GM12864 (cell line): ENCODE data around the gene OPRD1.

Experiments
- DNase-seq: peaks from one replicate; pipeline ENCODE4 v3.0.0-alpha.2; 2011; ENCODE audit warnings: low read depth
- H3K4me3 ChIP-seq: 2 replicates; pipeline ENCODE4 v1.5.1; 2011; ENCODE audit warnings: mild to moderate bottlenecking, low read depth, low read length, control low read depth
- TF ChIP-seq, protein P1 (sequence below): IDR thresholded peaks from 2 replicates; pipeline ENCODE4 v1.5.1; 2011; ENCODE audit warnings: low read depth, mild to moderate bottlenecking, moderate library complexity, low read length, control low read depth, inconsistent platforms; ENCODE audit errors: missing control alignments

OPRD1 gene

DNA sequence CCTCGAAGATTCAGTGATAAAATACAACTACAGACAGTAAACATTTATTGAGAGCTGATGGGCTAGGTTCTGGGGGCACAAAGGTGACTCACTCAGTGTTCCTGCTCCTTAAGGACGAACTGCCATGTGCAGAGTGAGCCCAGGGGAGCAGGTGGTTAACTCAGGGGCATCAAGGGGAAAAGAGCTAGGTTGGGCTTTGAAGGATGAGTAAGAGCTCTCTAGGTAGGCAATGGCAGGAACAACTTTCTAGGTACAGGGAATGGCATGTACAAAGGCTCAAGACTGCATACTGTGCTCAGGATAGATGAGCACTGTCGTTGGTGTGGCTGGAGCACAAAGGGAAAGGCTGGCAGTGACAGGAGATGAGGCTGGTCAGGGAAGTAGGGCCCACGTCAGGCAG lies 85.8 kb downstream of the OPRD1 start:
- TF ChIP-seq, protein P1, sequence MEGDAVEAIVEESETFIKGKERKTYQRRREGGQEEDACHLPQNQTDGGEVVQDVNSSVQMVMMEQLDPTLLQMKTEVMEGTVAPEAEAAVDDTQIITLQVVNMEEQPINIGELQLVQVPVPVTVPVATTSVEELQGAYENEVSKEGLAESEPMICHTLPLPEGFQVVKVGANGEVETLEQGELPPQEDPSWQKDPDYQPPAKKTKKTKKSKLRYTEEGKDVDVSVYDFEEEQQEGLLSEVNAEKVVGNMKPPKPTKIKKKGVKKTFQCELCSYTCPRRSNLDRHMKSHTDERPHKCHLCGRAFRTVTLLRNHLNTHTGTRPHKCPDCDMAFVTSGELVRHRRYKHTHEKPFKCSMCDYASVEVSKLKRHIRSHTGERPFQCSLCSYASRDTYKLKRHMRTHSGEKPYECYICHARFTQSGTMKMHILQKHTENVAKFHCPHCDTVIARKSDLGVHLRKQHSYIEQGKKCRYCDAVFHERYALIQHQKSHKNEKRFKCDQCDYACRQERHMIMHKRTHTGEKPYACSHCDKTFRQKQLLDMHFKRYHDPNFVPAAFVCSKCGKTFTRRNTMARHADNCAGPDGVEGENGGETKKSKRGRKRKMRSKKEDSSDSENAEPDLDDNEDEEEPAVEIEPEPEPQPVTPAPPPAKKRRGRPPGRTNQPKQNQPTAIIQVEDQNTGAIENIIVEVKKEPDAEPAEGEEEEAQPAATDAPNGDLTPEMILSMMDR: no peak
- no peak for DNase-seq

DNA sequence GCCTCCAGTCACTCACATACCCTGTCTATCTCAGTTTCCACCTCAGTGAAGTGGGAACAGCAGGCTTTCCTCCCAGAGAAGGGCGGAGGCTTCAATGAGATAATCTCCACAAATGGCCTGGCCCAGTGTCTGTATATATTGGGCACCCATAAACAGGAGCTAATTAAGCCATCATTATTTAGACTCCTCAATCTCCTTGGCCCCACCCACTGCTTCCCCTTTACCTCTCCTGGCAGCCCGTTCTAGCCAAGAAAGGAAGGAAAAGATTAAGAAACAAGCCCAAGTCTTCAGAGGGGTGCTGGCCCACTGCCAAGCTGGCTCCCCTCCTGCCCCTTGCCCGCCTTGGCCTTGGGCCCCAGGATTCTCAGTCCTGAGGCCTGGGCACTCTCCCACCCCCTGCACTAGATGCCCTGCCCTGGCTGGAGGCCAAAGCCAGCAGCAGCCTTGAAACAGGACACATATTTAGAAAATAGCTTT lies 86.5 kb downstream of the OPRD1 start:
- H3K4me3 ChIP-seq: no peak overlapping the region
- no peak for DNase-seq
- TF ChIP-seq, protein P1: no peak

More for the DNA sequence above, 85.8 kb downstream of the OPRD1 start:
- no peak overlapping the region for H3K4me3 ChIP-seq

DNA sequence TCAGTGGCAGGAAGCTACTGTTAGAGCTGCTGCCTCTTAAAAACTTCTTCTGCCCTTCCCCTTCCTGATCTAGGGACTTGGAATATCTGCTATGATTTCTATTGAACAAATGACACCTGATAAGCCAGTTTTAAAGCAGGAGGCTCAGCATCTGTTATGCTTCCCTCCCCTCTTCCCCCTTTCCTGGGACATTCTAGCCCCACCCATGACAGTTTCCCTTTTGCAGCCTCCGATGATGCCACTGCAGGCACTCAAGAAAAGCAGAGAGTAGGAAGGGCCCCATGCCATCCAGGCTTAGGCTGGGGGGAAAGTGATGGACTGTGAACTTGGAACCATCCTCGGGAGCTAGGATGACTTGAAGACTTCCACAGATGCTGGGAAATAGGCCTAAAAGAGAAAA lies 87.3 kb downstream of the OPRD1 start:
- TF ChIP-seq, protein P1: no peak
- H3K4me3 ChIP-seq: no peak overlapping the region
- DNase-seq: no peak

DNA sequence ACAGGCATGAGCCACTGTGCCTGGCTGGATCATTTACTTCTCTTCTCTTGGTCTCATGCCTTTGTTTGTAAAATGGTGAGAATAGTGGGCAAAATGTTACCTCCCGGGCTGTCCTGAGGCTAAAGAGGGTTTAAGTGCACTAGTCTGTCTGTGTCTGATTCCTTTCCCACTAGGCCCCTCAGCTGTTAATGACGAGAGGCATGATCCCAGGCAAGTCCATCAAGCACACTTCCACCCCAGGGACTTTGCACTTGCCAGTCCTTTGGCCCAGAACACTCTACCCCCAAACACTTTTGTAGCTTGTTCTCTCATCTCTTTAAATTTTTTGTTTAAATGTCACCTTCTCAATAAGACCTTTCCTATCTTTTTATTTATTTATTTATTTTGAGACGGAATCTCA lies 88.6 kb downstream of the OPRD1 start:
- H3K4me3 ChIP-seq: no peak overlapping the region
- TF ChIP-seq, protein P1: no peak

DNA sequence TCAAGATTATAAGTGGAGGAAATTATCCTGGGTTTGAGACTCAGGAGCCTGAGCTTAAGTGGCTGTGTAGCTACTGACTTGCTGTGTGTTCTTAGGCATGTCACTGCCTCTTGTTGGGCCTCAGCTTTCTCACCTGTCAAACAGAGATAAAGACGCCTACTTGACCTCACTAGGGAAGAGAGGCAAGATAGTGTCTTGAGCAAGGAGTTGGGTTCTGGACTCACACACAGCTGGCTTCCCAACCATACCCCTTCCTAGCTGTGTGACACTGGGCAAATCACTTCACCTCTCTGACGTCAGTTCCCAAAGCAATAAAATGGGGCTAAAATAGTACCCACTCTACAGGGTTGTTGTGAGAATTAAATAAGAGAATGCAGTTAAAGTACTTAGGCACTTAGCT lies 90.8 kb downstream of the OPRD1 start:
- TF ChIP-seq, protein P1: no peak

More for the DNA sequence above, 88.6 kb downstream of the OPRD1 start:
- no peak for DNase-seq

DNA sequence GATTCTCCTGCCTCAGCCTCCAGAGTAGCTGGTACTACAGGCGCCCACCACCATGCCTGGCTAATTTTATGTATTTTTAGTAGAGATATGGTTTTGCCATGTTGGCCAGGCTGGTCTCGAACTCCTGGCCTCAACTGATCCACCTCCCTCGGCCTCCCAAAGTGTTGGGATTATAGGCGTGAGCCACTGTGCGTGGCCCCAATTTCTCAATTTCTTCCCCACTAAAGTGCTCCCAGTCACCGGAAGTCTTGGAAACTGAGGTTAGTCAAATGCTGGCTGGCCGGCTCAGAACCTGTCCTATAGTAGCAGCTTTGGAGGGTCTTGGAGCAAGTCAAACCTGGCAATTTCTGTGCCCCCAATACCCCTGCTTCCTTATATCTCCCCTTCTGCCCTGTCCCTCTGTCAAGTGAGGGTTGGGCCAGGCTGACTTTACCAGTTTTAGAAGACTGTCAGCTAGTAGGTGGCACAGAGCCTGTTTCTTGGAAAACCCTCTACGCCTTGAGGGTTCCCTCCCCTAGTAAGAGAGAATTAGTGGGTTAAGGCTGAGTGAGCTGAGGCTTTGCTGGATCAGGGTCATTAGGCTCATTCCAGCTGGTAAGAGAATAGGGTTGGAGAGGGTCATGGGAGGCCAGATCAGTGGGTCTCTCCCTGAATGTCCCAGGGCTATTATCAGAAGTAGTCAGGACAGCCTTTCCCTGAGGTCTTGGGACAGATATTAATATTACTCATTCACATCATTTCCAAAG lies 94.1 kb downstream of the OPRD1 start:
- H3K4me3 ChIP-seq: no peak overlapping the region
- TF ChIP-seq, protein P1: no peak
- DNase-seq: no peak

More for the DNA sequence above, 90.8 kb downstream of the OPRD1 start:
- no peak overlapping the region for H3K4me3 ChIP-seq
- no peak for DNase-seq

DNA sequence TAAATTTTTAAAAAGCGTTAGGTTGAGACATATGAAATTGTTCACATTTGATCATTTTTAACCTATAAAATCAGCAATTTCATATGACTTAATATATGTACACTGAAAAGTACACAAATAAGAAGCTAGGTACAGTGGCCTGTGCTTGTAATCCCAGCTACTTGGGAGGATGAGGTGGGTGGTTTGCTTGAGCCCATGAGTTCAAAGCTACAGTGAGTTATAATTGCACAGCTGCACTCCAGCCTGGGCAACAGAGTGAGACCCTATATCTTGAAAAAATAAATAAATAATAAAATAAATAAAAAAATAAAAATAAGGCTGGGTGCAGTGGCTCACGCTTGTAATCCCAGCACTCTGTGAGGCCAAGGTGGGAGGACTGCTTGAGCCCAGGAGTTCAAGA lies 97.2 kb downstream of the OPRD1 start:
- TF ChIP-seq, protein P1: no peak
- no peak overlapping the region for H3K4me3 ChIP-seq
- no peak for DNase-seq
